ENCODE results near the gene CNTNAP5. TPM values are rescaled to one million over a fixed set of nuclear protein-coding genes. Genes with fewer than 3 reads are reported as not detected.
"Not testable (repeated sequence)": the region's sequence is repeated elsewhere in the genome, so short reads cannot be mapped to it uniquely, and the experiment has no call there.

The CNTNAP5 gene
- total RNA-seq, 1 donor from 2014 or later = not detected

DNA sequence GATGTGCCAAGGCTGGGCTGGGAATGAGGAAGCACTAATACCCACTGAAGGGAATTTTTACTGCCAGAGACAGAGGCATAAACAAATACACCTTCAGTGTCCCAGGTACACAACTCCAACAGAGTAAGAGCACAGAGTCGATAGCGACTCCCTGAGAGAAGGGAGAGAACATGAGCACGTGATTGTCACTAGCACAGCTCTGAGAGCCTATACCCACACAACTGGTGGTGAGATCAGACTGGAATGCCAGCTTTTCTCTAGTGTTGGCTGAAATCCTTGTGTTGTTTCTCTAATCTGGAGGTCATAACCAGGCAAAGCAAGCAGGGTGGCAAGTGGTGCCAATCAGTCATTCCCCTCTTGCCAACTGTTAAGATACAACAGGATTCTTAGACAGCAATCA lies 377.2 kb downstream of the CNTNAP5 start:
- no peaks in the 10 kb centered on the region for H3K36me3 ChIP-seq (ENCODE audit: control insufficient read depth, insufficient read depth, low read length)
- DNase-seq (ENCODE audit: low read depth) (no peak), FAIRE-seq (no peak)
- H3K27me3 ChIP-seq (ENCODE audit: control insufficient read depth, insufficient read depth, low read length) = no peaks in the 10 kb centered on the region
- TF ChIP-seq, protein P1, sequence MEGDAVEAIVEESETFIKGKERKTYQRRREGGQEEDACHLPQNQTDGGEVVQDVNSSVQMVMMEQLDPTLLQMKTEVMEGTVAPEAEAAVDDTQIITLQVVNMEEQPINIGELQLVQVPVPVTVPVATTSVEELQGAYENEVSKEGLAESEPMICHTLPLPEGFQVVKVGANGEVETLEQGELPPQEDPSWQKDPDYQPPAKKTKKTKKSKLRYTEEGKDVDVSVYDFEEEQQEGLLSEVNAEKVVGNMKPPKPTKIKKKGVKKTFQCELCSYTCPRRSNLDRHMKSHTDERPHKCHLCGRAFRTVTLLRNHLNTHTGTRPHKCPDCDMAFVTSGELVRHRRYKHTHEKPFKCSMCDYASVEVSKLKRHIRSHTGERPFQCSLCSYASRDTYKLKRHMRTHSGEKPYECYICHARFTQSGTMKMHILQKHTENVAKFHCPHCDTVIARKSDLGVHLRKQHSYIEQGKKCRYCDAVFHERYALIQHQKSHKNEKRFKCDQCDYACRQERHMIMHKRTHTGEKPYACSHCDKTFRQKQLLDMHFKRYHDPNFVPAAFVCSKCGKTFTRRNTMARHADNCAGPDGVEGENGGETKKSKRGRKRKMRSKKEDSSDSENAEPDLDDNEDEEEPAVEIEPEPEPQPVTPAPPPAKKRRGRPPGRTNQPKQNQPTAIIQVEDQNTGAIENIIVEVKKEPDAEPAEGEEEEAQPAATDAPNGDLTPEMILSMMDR (IDR thresholded peaks at IDR 0.05; ENCODE audit: insufficient read depth, low read length, severe bottlenecking) = no peak
- no peak overlapping the region for H3K4me3 ChIP-seq (ENCODE audit: low read depth, low read length)

DNA sequence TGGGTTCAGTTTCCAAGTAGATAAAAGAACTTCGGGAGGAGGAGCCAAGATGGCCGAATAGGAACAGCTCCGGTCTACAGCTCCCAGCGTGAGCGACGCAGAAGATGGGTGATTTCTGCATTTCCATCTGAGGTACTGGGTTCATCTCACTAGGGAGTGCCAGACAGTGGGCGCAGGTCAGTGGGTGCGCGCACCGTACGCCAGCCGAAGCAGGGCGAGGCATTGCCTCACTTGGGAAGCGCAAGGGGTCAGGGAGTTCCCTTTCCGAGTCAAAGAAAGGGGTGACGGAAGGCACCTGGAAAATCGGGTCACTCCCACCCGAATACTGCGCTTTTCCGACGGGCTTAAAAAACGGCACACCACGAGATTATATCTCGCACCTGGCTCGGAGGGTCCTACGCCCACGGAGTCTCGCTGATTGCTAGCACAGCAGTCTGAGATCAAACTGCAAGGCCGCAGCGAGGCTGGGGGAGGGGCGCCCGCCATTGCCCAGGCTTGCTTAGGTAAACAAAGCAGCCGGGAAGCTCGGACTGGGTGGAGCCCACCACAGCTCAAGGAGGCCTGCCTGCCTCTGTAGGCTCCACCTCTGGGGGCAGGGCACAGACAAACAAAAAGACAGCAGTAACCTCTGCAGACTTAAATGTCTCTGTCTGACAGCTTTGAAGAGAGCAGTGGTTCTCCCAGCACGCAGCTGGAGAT lies 382.9 kb downstream of the CNTNAP5 start:
- not testable (repeated sequence) for H3K27me3 ChIP-seq (ENCODE audit: control insufficient read depth, insufficient read depth, low read length); H3K36me3 ChIP-seq (ENCODE audit: control insufficient read depth, insufficient read depth, low read length); H3K4me3 ChIP-seq (ENCODE audit: low read depth, low read length); FAIRE-seq; DNase-seq (ENCODE audit: low read depth)

DNA sequence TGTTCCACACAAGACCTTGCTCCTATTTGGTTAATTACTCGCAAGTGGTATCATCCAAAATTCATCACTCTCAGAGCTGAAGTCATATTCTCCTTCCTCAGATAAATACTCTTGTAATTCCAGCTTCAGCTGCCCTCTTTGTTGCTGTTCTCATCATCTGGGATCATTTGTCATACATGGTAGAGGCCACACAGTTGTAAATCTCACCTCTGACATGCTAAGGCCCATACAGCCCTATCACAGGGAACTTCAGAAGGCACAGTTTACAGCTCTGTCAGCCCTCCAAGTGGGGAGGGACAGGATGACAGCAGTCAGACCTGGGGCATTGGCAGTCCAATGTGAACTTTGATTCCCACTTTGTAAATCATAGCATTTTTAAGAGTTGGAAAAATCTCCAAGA lies 399.0 kb downstream of the CNTNAP5 start:
- DNase-seq (ENCODE audit: low read depth) = no peak
- no peaks in the 10 kb centered on the region for H3K27me3 ChIP-seq (ENCODE audit: control insufficient read depth, insufficient read depth, low read length)
- TF ChIP-seq, protein P1 (IDR thresholded peaks at IDR 0.05; ENCODE audit: insufficient read depth, low read length, severe bottlenecking) = no peak
- no peak for FAIRE-seq
- no peaks in the 10 kb centered on the region for H3K36me3 ChIP-seq (ENCODE audit: control insufficient read depth, insufficient read depth, low read length)
- H3K4me3 ChIP-seq (ENCODE audit: low read depth, low read length) = no peak overlapping the region

DNA sequence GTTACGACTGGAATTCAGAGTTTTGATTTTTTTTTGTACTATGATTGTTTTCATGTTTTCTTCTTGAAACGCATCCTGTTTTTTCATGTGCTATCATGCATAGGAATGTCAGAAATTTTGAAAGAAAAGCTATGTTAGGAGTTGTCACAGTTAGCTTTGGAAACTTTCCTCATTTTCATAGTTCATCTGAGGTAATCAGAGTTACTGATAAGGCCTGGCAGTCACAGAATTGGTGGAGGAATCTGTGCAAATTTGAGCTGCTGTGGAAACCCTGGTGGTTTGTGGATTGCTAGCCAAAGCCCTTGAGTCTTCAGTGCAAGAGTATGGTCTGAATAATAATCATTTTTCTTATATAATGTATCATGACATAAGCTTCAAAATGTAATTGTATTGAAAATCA lies 401.0 kb downstream of the CNTNAP5 start:
- H3K27me3 ChIP-seq (ENCODE audit: control insufficient read depth, insufficient read depth, low read length) = no peaks in the 10 kb centered on the region
- no peak overlapping the region for H3K4me3 ChIP-seq (ENCODE audit: low read depth, low read length)
- FAIRE-seq (no peak), DNase-seq (ENCODE audit: low read depth) (no peak)
- no peaks in the 10 kb centered on the region for H3K36me3 ChIP-seq (ENCODE audit: control insufficient read depth, insufficient read depth, low read length)
- TF ChIP-seq, protein P1 (IDR thresholded peaks at IDR 0.05; ENCODE audit: insufficient read depth, low read length, severe bottlenecking) = no peak

DNA sequence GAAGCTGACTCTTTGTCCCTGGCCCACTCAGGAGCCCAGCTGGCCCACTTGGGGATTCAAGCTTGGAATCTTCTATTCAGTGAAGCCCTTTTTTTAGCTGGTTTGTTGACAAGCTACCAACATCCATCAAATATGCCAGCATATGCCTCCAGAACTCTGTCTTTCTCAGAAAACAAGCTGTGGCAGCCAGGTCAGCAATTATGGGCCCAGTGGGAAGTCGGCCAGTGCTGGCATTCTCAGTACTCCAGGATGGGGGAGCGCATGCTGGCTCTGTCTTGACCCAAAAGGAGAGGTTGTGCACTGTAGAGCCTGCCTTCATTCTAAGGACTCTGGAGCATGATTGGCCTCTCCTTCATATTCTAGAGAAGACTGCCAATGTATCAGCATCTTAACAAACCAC lies 401.5 kb downstream of the CNTNAP5 start:
- Histone ChIP-seq H3K36me3 (ENCODE audit: control insufficient read depth, insufficient read depth, low read length) (no peaks in the 10 kb centered on the region), H3K4me3 (ENCODE audit: low read depth, low read length) (no peak overlapping the region), H3K27me3 (ENCODE audit: control insufficient read depth, insufficient read depth, low read length) (no peaks in the 10 kb centered on the region)
- TF ChIP-seq, protein P1 (IDR thresholded peaks at IDR 0.05; ENCODE audit: insufficient read depth, low read length, severe bottlenecking) = no peak
- FAIRE-seq (no peak), DNase-seq (ENCODE audit: low read depth) (no peak)

DNA sequence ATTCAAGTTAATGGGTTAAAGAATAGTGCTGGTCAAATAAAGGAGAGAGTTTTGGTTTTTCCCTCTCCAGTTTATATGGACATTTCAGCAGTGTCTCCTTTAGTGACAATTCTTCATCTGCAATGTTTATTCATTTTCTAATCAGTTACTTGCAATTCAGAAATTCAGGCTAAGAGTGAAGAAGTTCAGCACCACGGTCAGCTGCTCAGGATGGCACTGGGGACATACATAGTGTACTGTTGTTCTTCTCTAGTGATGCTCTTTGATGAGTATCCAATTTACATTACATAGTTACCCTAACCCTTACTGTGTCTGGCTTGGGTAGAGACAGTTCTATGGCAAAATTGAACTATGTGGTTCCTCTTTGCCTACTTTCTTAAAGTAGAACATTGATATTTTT lies 412.7 kb downstream of the CNTNAP5 start:
- TF ChIP-seq, protein P1 (IDR thresholded peaks at IDR 0.05; ENCODE audit: insufficient read depth, low read length, severe bottlenecking) = no peak
- no peak for DNase-seq (ENCODE audit: low read depth)
- H3K36me3 ChIP-seq (ENCODE audit: control insufficient read depth, insufficient read depth, low read length) = no peaks in the 10 kb centered on the region
- no peaks in the 10 kb centered on the region for H3K27me3 ChIP-seq (ENCODE audit: control insufficient read depth, insufficient read depth, low read length)
- no peak for FAIRE-seq
- no peak overlapping the region for H3K4me3 ChIP-seq (ENCODE audit: low read depth, low read length)

All from bronchial epithelial cell (primary cell).